HL-60 (cell line): Measurements from ENCODE around the gene USH2A.

Experiments
- GABPA ChIP-seq: IDR thresholded peaks from 2 replicates; pipeline ENCODE4 v1.6.1; 2012; ENCODE audit warnings: low read depth
- POLR2AphosphoS5 ChIP-seq: IDR thresholded peaks from 2 replicates; pipeline ENCODE4 v1.6.1; 2012; ENCODE audit warnings: low read depth
- SPI1 ChIP-seq: IDR thresholded peaks from 2 replicates; pipeline ENCODE4 v1.6.1; 2012; ENCODE audit warnings: low read depth, mild to moderate bottlenecking, borderline replicate concordance
- TF ChIP-seq, protein P1 (sequence below): IDR thresholded peaks from one replicate; pipeline ENCODE4 v1.5.1; 2011; ENCODE audit warnings: low read length, control low read depth, inconsistent platforms; ENCODE audit not compliant: insufficient read depth
- TF ChIP-seq, protein P2 (sequence below): IDR thresholded peaks from 2 replicates; pipeline ENCODE4 v1.6.1; 2012; ENCODE audit warnings: low read depth; ENCODE audit not compliant: insufficient replicate concordance

DNA sequence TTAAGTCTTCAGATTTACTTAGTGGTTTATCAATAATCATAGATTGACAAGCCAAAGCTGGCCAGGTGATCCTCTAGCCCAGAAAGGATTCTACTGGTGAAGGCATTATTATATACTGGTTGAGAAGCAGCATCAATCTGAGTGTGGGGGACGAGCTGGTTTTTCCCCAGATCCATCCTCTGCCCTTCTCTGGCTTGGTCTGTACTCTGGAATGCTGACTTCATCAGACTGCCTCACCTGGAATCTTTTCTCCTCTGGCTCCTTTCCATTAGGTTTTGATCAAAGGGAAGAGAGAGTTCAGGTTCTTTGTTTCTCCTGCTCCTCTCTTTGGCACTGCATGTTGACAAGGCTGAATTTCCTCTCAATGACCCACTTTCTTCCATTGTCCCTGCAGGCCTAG is 762.2 kb downstream of the USH2A start:
- TF ChIP-seq POLR2AphosphoS5 (no peak), GABPA (no peak), SPI1 (no peak)
- TF ChIP-seq, protein P1, sequence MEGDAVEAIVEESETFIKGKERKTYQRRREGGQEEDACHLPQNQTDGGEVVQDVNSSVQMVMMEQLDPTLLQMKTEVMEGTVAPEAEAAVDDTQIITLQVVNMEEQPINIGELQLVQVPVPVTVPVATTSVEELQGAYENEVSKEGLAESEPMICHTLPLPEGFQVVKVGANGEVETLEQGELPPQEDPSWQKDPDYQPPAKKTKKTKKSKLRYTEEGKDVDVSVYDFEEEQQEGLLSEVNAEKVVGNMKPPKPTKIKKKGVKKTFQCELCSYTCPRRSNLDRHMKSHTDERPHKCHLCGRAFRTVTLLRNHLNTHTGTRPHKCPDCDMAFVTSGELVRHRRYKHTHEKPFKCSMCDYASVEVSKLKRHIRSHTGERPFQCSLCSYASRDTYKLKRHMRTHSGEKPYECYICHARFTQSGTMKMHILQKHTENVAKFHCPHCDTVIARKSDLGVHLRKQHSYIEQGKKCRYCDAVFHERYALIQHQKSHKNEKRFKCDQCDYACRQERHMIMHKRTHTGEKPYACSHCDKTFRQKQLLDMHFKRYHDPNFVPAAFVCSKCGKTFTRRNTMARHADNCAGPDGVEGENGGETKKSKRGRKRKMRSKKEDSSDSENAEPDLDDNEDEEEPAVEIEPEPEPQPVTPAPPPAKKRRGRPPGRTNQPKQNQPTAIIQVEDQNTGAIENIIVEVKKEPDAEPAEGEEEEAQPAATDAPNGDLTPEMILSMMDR: no peak
- TF ChIP-seq, protein P2, sequence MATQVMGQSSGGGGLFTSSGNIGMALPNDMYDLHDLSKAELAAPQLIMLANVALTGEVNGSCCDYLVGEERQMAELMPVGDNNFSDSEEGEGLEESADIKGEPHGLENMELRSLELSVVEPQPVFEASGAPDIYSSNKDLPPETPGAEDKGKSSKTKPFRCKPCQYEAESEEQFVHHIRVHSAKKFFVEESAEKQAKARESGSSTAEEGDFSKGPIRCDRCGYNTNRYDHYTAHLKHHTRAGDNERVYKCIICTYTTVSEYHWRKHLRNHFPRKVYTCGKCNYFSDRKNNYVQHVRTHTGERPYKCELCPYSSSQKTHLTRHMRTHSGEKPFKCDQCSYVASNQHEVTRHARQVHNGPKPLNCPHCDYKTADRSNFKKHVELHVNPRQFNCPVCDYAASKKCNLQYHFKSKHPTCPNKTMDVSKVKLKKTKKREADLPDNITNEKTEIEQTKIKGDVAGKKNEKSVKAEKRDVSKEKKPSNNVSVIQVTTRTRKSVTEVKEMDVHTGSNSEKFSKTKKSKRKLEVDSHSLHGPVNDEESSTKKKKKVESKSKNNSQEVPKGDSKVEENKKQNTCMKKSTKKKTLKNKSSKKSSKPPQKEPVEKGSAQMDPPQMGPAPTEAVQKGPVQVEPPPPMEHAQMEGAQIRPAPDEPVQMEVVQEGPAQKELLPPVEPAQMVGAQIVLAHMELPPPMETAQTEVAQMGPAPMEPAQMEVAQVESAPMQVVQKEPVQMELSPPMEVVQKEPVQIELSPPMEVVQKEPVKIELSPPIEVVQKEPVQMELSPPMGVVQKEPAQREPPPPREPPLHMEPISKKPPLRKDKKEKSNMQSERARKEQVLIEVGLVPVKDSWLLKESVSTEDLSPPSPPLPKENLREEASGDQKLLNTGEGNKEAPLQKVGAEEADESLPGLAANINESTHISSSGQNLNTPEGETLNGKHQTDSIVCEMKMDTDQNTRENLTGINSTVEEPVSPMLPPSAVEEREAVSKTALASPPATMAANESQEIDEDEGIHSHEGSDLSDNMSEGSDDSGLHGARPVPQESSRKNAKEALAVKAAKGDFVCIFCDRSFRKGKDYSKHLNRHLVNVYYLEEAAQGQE: no peak
